ENCODE results near the gene ALPI.

- TF ChIP-seq, protein P1, sequence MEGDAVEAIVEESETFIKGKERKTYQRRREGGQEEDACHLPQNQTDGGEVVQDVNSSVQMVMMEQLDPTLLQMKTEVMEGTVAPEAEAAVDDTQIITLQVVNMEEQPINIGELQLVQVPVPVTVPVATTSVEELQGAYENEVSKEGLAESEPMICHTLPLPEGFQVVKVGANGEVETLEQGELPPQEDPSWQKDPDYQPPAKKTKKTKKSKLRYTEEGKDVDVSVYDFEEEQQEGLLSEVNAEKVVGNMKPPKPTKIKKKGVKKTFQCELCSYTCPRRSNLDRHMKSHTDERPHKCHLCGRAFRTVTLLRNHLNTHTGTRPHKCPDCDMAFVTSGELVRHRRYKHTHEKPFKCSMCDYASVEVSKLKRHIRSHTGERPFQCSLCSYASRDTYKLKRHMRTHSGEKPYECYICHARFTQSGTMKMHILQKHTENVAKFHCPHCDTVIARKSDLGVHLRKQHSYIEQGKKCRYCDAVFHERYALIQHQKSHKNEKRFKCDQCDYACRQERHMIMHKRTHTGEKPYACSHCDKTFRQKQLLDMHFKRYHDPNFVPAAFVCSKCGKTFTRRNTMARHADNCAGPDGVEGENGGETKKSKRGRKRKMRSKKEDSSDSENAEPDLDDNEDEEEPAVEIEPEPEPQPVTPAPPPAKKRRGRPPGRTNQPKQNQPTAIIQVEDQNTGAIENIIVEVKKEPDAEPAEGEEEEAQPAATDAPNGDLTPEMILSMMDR (IDR thresholded peaks at IDR 0.05) = no peak
- no peak for TF ChIP-seq POLR2A (IDR thresholded peaks at IDR 0.05; ENCODE audit: low read depth)
- no peak for TF ChIP-seq POLR2AphosphoS5 (IDR thresholded peaks at IDR 0.05)
These were observed 39.2 kb upstream of the ALPI start for GRCh38 chr2:232416521-232417470.

Measured in esophagus muscularis mucosa (tissue), 3 donors.